ENCODE results near the gene CHD1. TPM values are rescaled to one million over a fixed set of nuclear protein-coding genes. Genes with fewer than 3 reads are reported as not detected.

The CHD1 gene
- 33.7 and 61.7 TPM in 2 replicates for total RNA-seq (2012; rRNA removed)
- 12.3 and 12.8 TPM in 2 replicates for polyA plus RNA-seq (2012; rRNA removed)
- 0.67 and 1.3 TPM in 2 replicates for polyA plus RNA-seq (2012; cell fraction: cytosol; rRNA removed)
- 4.8 and 51.8 TPM in 2 replicates for polyA plus RNA-seq (2012; cell fraction: nucleus; rRNA removed; ENCODE audit: low replicate concordance)
- percentile 81 among the genes with signal in this experiment for Bru-seq, nascent RNA
- percentile 64 among the genes with signal in this experiment for BruChase-seq, experiment 1, labeled RNA remaining after a 6-hour chase
- BruChase-seq, experiment 2, labeled RNA remaining after a 2-hour chase, result percentile 88 among the genes with signal in this experiment
- long read RNA-seq, full-length matches to known transcripts, result 3 of 37 reads
- long read RNA-seq, partial matches to known transcripts, result 29 of 37 reads
- long read RNA-seq, other reads (novel, unspliced or antisense), result 5 of 37 reads

GRCh38 chr5:98928873-98929709, at the start of gene CHD1:
CHD1 (minus strand) TSS chr5:98929007; CDS start chr5:98926386, 2,621 bp downstream.
- peak within 1 kb of the TSS; percentile 99 for H2AFZ ChIP-seq (replicated peaks; ENCODE audit: low read length, poor library complexity)
- peak within 1 kb of the TSS; percentile 79 for H4K91ac ChIP-seq (ENCODE audit: insufficient read depth, low read depth, low read length)
- H3K4me3 ChIP-seq (ENCODE audit: insufficient read depth, low read depth, low read length), result peak within 1 kb of the TSS; percentile 81
- H3K56ac ChIP-seq (ENCODE audit: extremely low read depth, insufficient read depth, low read length), result peak within 1 kb of the TSS; percentile 75
- intact Hi-C loops (cut with micrococcal nuclease), result no loop called here
- H3K4me2 ChIP-seq (ENCODE audit: low read depth, low read length), result peak within 1 kb of the TSS; percentile 85
- peak within 1 kb of the TSS; percentile 99 for H2AK9ac ChIP-seq (replicated peaks; ENCODE audit: low read depth, low read length, poor library complexity)
- no peaks in the 10 kb centered on the region for H3K9me3 ChIP-seq (ENCODE audit: control insufficient read depth, insufficient read depth, low read length)
- TSS peak; percentile 44 for BruUV-seq (replicated peaks)
- dilution Hi-C loops (cut with HindIII; ENCODE audit: low sequenced_read_pairs, unreplicated experiment), result no loop called here
- H2BK20ac ChIP-seq (ENCODE audit: low read depth, low read length), result no peak within 1 kb of the TSS; the same call in 1 of the 2 replicates
- no peaks in the 10 kb centered on the region for H3K36me3 ChIP-seq (ENCODE audit: control insufficient read depth, insufficient read depth, low read length)
- peak within 1 kb of the TSS; percentile 93 for H3K4ac ChIP-seq (ENCODE audit: low read depth, low read length)
- peak within 1 kb of the TSS; percentile 82 for H3K23ac ChIP-seq (ENCODE audit: low read depth, low read length)
- DNase-seq (peak; percentile 95), ATAC-seq (ENCODE audit: low read depth) (peak; percentile 80)
- no peaks in the 10 kb centered on the region for H3K27me3 ChIP-seq (ENCODE audit: control insufficient read depth, insufficient read depth, low read length)
- peaks cover 26% of the 10 kb centered on the region for H4K20me1 ChIP-seq (ENCODE audit: insufficient read depth, low read length)
- H3K9ac ChIP-seq (ENCODE audit: low read depth, low read length), result peak within 1 kb of the TSS; percentile 97
- peaks cover 2 to 20% of the 10 kb centered on the region in 2 experiments; a peak in 2 of 4 replicates for H3K79me1 ChIP-seq (ENCODE audit: low read depth in 1 of 2, low read length in 2 of 2)
- 0% methylated on average over 53 of the region's 101 CpGs; no CpG with 5 or more reads in 1 of the 2 experiments for WGBS, 2 experiments (ENCODE audit: extremely low coverage in 2 of 2, insufficient read length in 1 of 2)
- peak within 1 kb of the TSS; percentile 83 for H4K5ac ChIP-seq (ENCODE audit: low read depth, low read length)
- CTCF ChIA-PET, result interaction anchor here (0.6 kb wide), 2 partner anchors 59 to 296 kb away, joined by 3 to 4 read pairs; no protein-coding TSS in a partner anchor
- H3K4me1 ChIP-seq (ENCODE audit: control insufficient read depth, insufficient read depth, low read length), result no peaks in the 10 kb centered on the region
- peak within 1 kb of the TSS; percentile 74 to 96 for H4K8ac ChIP-seq (ENCODE audit: low read depth in 2 of 2, low read length in 2 of 2)
- in situ Hi-C loops (cut with MboI; ENCODE audit: low sequenced_read_pairs), result no loop called here
- H2BK15ac ChIP-seq (ENCODE audit: low read depth, low read length), result no peak within 1 kb of the TSS; the same call in 2 of the 3 replicates
- peak within 1 kb of the TSS; percentile 88 for H3K18ac ChIP-seq (ENCODE audit: low read depth, low read length)
- peak within 1 kb of the TSS; percentile 94 for H2BK5ac ChIP-seq (ENCODE audit: low read depth, low read length, poor library complexity, severe bottlenecking)
- H2BK120ac ChIP-seq (ENCODE audit: low read depth, low read length), result peak within 1 kb of the TSS; percentile 54; the same call in 1 of the 2 replicates
- peak within 1 kb of the TSS; percentile 89 for H2AK5ac ChIP-seq (ENCODE audit: low read depth, low read length)
- POLR2A ChIA-PET (ENCODE audit: unreplicated experiment), result interaction anchor here (0.7 kb wide), 1 partner anchor 107 kb away, joined by 3 read pairs; no protein-coding TSS in a partner anchor
- H3K27ac ChIP-seq (ENCODE audit: insufficient read depth, low read length), result peak within 1 kb of the TSS; percentile 98
- peak within 1 kb of the TSS; percentile 95 for H3K14ac ChIP-seq (replicated peaks; ENCODE audit: low read depth, low read length)
- no peaks in the 10 kb centered on the region for H3K9me1 ChIP-seq (ENCODE audit: insufficient read depth, low read length)
- TF ChIP-seq CHD1 (IDR thresholded peaks at IDR 0.05; ENCODE audit: low read depth, low read length) (peak; percentile 92; the same call in 1 of the 2 replicates), RAD21 (IDR thresholded peaks at IDR 0.05; ENCODE audit: low read length) (no peak), CEBPB (IDR thresholded peaks at IDR 0.05; ENCODE audit: low read depth, low read length) (peak; percentile 98), MAZ (IDR thresholded peaks at IDR 0.05; ENCODE audit: borderline replicate concordance, low read depth, low read length) (peak; percentile 92), FOS (IDR thresholded peaks at IDR 0.05; ENCODE audit: low read depth, low read length) (0 out of 2 replicates have a peak, but pooled peaks have one; percentile 25), CTCF (conservative IDR thresholded peaks at IDR 0.05; ENCODE audit: low read depth, low read length) (no peak), POLR2A (IDR thresholded peaks at IDR 0.05; ENCODE audit: low read depth, low read length) (peak; percentile 86), SMC3 (IDR thresholded peaks at IDR 0.05; ENCODE audit: low read depth, low read length) (no peak), BHLHE40 (IDR thresholded peaks at IDR 0.05; ENCODE audit: low read depth, low read length) (peak; percentile 67), MXI1 (IDR thresholded peaks at IDR 0.05; ENCODE audit: borderline replicate concordance, low read depth, low read length) (0 out of 2 replicates have a peak, but pooled peaks have one; percentile 29), NFE2L2 (IDR thresholded peaks at IDR 0.05; ENCODE audit: low read depth, low read length) (peak; percentile 39; the same call in 1 of the 2 replicates), RCOR1 (IDR thresholded peaks at IDR 0.05; ENCODE audit: insufficient replicate concordance, low read length) (no peak), MAFK (IDR thresholded peaks at IDR 0.05; ENCODE audit: low read depth, low read length) (no peak)

All from IMR-90 (cell line).